HCT116 (cell line): ENCODE results near the gene CPA5.

ENCODE experiments used
- CTCF ChIP-seq, 3 experiments: fragments of 200-600 bp in 1 of 3; sonication (generic) in 1 of 3; IDR thresholded peaks in 2 of 3; conservative IDR thresholded peaks in 1 of 3; 2 replicates each; pipeline ENCODE4 v1.5.1; 2012 to 2017; ENCODE audit warnings: low read depth in 2 of 3, low read length in 2 of 3, antibody characterized with exemption in 1 of 3, borderline replicate concordance in 1 of 3, control low read depth in 1 of 3, mild to moderate bottlenecking in 1 of 3, mixed read lengths in 1 of 3, mixed run types in 1 of 3, moderate library complexity in 1 of 3; ENCODE audit not compliant: insufficient read depth in 1 of 3
- YY1 ChIP-seq: IDR thresholded peaks from 2 replicates; pipeline ENCODE4 v1.6.1; 2011; ENCODE audit warnings: low read length, low read depth, moderate library complexity, mild to moderate bottlenecking; ENCODE audit not compliant: insufficient replicate concordance; ENCODE audit errors: extremely low read depth

DNA sequence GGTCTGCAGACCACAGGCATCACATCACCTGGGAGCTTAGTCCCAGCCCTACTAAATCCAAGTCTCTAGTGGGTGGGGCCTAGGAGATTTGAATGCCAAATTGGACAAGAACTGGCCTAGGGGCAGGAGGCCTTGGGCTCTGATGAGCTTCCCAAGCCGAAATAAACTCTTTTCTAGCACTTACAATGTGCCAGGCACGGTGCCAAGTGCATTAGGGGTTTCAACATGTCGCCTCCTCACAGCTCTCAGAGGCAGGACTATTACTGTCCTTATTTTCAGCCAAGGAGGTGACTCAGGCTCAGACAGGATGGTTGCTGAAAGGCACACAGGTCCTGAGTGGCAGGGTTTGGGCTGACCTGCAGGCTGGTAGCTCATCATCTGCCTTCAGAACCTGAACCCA is 26.4 kb downstream of the CPA5 start:
- TF ChIP-seq CTCF (IDR thresholded peaks at IDR 0.05 in 2 of 3, conservative IDR thresholded peaks at IDR 0.05 in 1 of 3; ENCODE audit: borderline replicate concordance in 1 of 3, insufficient read depth in 1 of 3, low read depth in 2 of 3, low read length in 2 of 3) (no peak), YY1 (no peak)
